Measurements from ENCODE around the gene SEPTIN7. TPM values are rescaled to one million over a fixed set of nuclear protein-coding genes. Genes with fewer than 3 reads are reported as not detected.

Gene SEPTIN7
- total RNA-seq, 4 donors from 2014 or later, result 92.1 to 145 (median 114) TPM

DNA sequence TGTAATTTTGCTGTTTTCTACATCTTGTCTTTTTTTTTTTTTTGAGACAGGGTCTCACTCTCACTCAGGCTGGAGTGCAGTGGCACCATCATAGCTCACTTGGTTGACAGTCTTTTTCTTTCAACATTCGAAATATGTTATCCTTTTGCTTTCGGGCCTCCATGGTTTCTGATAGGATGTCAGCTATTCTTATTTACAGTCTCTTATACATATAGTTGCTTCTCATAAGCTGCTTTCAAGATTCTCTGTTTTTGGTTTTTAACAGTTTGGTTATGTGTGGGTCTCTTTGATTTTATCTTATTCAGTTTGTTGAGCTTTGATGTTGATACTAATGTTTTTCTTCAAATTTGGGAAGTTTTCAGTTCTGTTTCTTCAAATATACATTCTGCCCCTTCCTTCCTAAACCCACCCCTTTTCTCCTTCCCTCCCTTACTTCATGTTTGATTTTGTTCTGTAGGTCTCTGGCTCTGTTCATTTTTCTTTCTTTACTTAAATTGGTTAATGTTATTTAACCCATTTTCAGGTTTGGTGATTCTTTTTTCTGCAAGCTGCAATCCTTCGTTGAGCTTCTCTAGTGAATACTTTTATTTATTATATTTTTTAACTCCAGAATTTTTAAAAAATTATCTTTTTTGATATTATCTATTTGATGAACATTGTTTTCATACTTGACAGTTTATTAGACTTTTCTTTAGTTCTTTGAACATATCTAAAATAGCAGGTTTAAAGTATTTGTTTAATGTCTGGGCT lies 19.3 kb downstream of the SEPTIN7 start:
- TF ChIP-seq CTCF (IDR thresholded peaks at IDR 0.05 in 4 of 5, conservative IDR thresholded peaks at IDR 0.05 in 1 of 5) (no peak), POLR2A (IDR thresholded peaks at IDR 0.05) (no peak)
- Histone ChIP-seq H3K27ac (no peak overlapping the region), H3K27me3 (no peaks in the 10 kb centered on the region), H3K9me3 (no peaks in the 10 kb centered on the region), H3K4me3 (no peak overlapping the region), H3K36me3 (no peaks in the 10 kb centered on the region), H3K4me1 (peaks cover 17 to 24% of the 10 kb centered on the region in 2 donors)
- ATAC-seq, result no peak
- no peak for DNase-seq
- in situ Hi-C loops (cut with MboI; ENCODE audit: low sequenced_read_pairs in 4 of 4), result loop anchor here in 1 of 4 donors (25.0 kb wide), 1 partner anchor 108 kb away; no protein-coding TSS in a partner anchor
- intact Hi-C loops (cut with DNase I; ENCODE audit: low total_unique reads), result no loop called here

DNA sequence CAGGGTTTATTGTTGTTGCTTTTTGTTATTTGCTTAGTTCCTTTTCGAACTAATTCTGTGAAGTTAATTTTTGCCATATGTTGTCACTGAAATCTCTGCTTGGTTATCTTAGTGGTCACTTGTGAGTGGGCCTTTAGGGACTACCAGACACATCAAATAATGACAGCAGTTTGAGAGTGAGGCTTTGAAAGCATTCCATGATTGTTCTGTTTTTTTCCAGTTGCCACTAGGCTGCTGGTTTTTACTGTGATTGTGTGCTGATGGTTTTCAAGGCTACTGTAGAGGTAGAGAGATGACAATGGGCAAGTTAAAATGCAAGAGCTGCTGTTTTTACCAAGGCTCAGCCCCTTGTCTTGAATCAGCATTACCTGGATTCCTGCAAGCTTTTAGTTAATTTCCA lies 20.0 kb downstream of the SEPTIN7 start:
- ATAC-seq (no peak), DNase-seq (no peak)
- no peak overlapping the region for H3K4me3 ChIP-seq
- no peaks in the 10 kb centered on the region for H3K9me3 ChIP-seq
- intact Hi-C loops (cut with DNase I; ENCODE audit: low total_unique reads) (no loop called here), in situ Hi-C loops (cut with MboI; ENCODE audit: low sequenced_read_pairs in 4 of 4) (loop anchor here in 1 of 4 donors (25.0 kb wide), 1 partner anchor 109 kb away; no protein-coding TSS in a partner anchor)
- no peaks in the 10 kb centered on the region for H3K36me3 ChIP-seq
- H3K27me3 ChIP-seq, result no peaks in the 10 kb centered on the region
- H3K27ac ChIP-seq, result no peak overlapping the region
- peaks cover 17 to 27% of the 10 kb centered on the region in 2 donors for H3K4me1 ChIP-seq
- TF ChIP-seq POLR2A (IDR thresholded peaks at IDR 0.05) (no peak), CTCF (IDR thresholded peaks at IDR 0.05 in 4 of 5, conservative IDR thresholded peaks at IDR 0.05 in 1 of 5) (no peak)

- ATAC-seq, result no peak
Measured at GRCh38 chr7:35823440-35823839, 22.6 kb downstream of the SEPTIN7 start.

DNA sequence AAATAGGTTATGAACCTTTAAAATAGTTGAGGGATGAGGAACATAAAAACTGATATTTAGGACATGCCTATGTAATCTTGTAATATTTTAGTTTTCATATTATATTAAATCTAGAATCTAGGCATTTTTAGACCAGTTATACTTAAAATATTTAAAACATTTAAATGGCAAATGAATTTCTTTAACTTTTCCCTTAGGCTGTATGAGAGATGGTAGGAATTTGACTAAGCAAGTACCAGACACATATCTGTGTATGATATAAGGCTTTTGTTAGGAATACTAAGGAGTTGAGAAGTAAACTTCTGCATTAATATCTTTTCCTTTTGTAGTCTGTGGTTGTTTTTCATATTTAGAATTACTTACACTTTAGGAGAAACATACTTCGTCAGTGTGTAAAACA lies 25.1 kb downstream of the SEPTIN7 start:
- DNase-seq (no peak), ATAC-seq (no peak)
- peaks cover 59 to 60% of the 10 kb centered on the region in 2 donors for H3K4me1 ChIP-seq
- TF ChIP-seq POLR2A (IDR thresholded peaks at IDR 0.05) (no peak), CTCF (IDR thresholded peaks at IDR 0.05 in 4 of 5, conservative IDR thresholded peaks at IDR 0.05 in 1 of 5) (no peak)
- no peak overlapping the region for H3K27ac ChIP-seq
- H3K36me3 ChIP-seq, result no peaks in the 10 kb centered on the region
- in situ Hi-C loops (cut with MboI; ENCODE audit: low sequenced_read_pairs in 4 of 4), result no loop called here
- H3K4me3 ChIP-seq, result no peak overlapping the region
- no peaks in the 10 kb centered on the region for H3K9me3 ChIP-seq
- intact Hi-C loops (cut with DNase I; ENCODE audit: low total_unique reads), result no loop called here
- no peaks in the 10 kb centered on the region for H3K27me3 ChIP-seq

More at GRCh38 chr7:35823440-35823839, 22.6 kb downstream of the SEPTIN7 start:
- in situ Hi-C loops (cut with MboI; ENCODE audit: low sequenced_read_pairs in 4 of 4) (loop anchor here in 1 of 4 donors (25.0 kb wide), 1 partner anchor 111 kb away; no protein-coding TSS in a partner anchor), intact Hi-C loops (cut with DNase I; ENCODE audit: low total_unique reads) (no loop called here)
- TF ChIP-seq POLR2A (IDR thresholded peaks at IDR 0.05) (no peak), CTCF (IDR thresholded peaks at IDR 0.05 in 4 of 5, conservative IDR thresholded peaks at IDR 0.05 in 1 of 5) (no peak)
- no peak for DNase-seq
- Histone ChIP-seq H3K4me1 (peaks cover 41 to 43% of the 10 kb centered on the region in 2 donors), H3K9me3 (no peaks in the 10 kb centered on the region), H3K36me3 (no peaks in the 10 kb centered on the region), H3K27ac (no peak overlapping the region), H3K4me3 (no peak overlapping the region), H3K27me3 (no peaks in the 10 kb centered on the region)

Measured in gastrocnemius medialis (tissue), 4 donors.